ENCODE measurements around the gene DHCR7. TPM values are rescaled to one million over a fixed set of nuclear protein-coding genes. Genes with fewer than 3 reads are reported as not detected.

Gene DHCR7
- total and polyA plus RNA-seq, 2 experiments from 2014 or later: 84.0 to 166 TPM

DNA sequence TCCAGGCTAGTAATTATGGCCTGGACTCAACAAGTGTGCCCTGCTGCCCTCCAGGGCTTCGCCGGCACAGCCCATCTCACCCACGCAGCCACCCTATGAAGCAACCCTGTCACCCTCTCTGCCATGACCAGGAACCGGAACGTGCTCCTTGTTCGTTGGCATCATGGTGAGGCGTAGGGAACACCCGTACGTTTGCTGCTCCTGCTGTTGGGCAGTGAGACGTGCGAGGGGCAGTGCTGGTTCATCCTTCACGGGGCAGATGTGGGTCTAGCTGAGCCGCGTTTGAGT lies 25.5 kb upstream of the DHCR7 start (continued):
- no peak for TF ChIP-seq STAT1 (IDR thresholded peaks at IDR 0.05; ENCODE audit: unreplicated experiment)
- no peak for TF ChIP-seq CTCF (conservative IDR thresholded peaks at IDR 0.05; ENCODE audit: low read depth in 2 of 2)
- TF ChIP-seq NANOG (IDR thresholded peaks at IDR 0.05; ENCODE audit: borderline replicate concordance): no peak
- no peak for TF ChIP-seq CREB1 (CRISPR knock-in tag; IDR thresholded peaks at IDR 0.05; ENCODE audit: low read depth)
- TF ChIP-seq ZNF331 (CRISPR knock-in tag; IDR thresholded peaks at IDR 0.05; ENCODE audit: low read depth): no peak
- TF ChIP-seq POLR2AphosphoS5 (IDR thresholded peaks at IDR 0.05; ENCODE audit: low read depth): no peak
- TF ChIP-seq ZNF114 (CRISPR knock-in tag; IDR thresholded peaks at IDR 0.05): no peak
- TF ChIP-seq EZH2 (IDR thresholded peaks at IDR 0.05; ENCODE audit: low read depth, unreplicated experiment): no peak

GRCh38 chr11:71472941-71473792 lies 25.0 kb upstream of the DHCR7 start:
- H3K4me3 ChIP-seq: no peak overlapping the region
- no peaks in the 10 kb centered on the region for H3K79me2 ChIP-seq (replicated peaks; ENCODE audit: insufficient read depth)
- no peak for ATAC-seq
- H2AFZ ChIP-seq: no peak overlapping the region
- TF ChIP-seq CTCF (conservative IDR thresholded peaks at IDR 0.05; ENCODE audit: low read depth in 2 of 2): no peak
- TF ChIP-seq NANOG (IDR thresholded peaks at IDR 0.05; ENCODE audit: borderline replicate concordance): no peak
- H3K4me1 ChIP-seq (ENCODE audit: insufficient read depth): no peaks in the 10 kb centered on the region
- no peaks in the 10 kb centered on the region for H3F3A ChIP-seq (replicated peaks; ENCODE audit: low read depth)
- H3K27me3 ChIP-seq (ENCODE audit: insufficient read depth): no peaks in the 10 kb centered on the region
- Mint-ChIP-seq H3K36me3 (ENCODE audit: low read depth) (peaks cover 55% of the 10 kb centered on the region), H3K27me3 (ENCODE audit: insufficient read depth, low read depth, poor library complexity) (peaks cover 4% of the 10 kb centered on the region), H3K4me1 (peaks cover 16% of the 10 kb centered on the region), H3K27ac (no peak overlapping the region; the same call in 1 of the 2 replicates), H3K9me3 (peaks cover 18% of the 10 kb centered on the region), H3K4me3 (no peak overlapping the region)
- no peaks in the 10 kb centered on the region for H3K9me2 ChIP-seq (ENCODE audit: insufficient read depth)
- H3K4me2 ChIP-seq: no peak overlapping the region
- H3K36me3 ChIP-seq (ENCODE audit: insufficient read depth): peaks cover 10% of the 10 kb centered on the region; the same call in 1 of the 2 replicates
- no peaks in the 10 kb centered on the region for H4K20me1 ChIP-seq (replicated peaks; ENCODE audit: insufficient read depth)
- no peak for DNase-seq (ENCODE audit: low spot score)
- H3K27ac ChIP-seq (ENCODE audit: low read depth): no peak overlapping the region

- Histone ChIP-seq H3K4me3 (no peak overlapping the region), H3K4me2 (no peak overlapping the region), H3F3A (replicated peaks; ENCODE audit: low read depth) (no peaks in the 10 kb centered on the region), H3K36me3 (ENCODE audit: insufficient read depth) (peaks cover 16% of the 10 kb centered on the region; the same call in 1 of the 2 replicates), H3K79me2 (replicated peaks; ENCODE audit: insufficient read depth) (no peaks in the 10 kb centered on the region), H3K9me2 (ENCODE audit: insufficient read depth) (no peaks in the 10 kb centered on the region), H4K20me1 (replicated peaks; ENCODE audit: insufficient read depth) (no peaks in the 10 kb centered on the region), H3K27me3 (ENCODE audit: insufficient read depth) (no peaks in the 10 kb centered on the region), H3K27ac (ENCODE audit: low read depth) (no peak overlapping the region), H2AFZ (no peak overlapping the region), H3K4me1 (ENCODE audit: insufficient read depth) (no peaks in the 10 kb centered on the region)
- Mint-ChIP-seq H3K4me3 (no peak overlapping the region), H3K9me3 (peaks cover 24% of the 10 kb centered on the region), H3K27me3 (ENCODE audit: insufficient read depth, low read depth, poor library complexity) (peaks cover 4% of the 10 kb centered on the region), H3K36me3 (ENCODE audit: low read depth) (peaks cover 61% of the 10 kb centered on the region), H3K4me1 (peaks cover 10% of the 10 kb centered on the region), H3K27ac (no peak overlapping the region; the same call in 1 of the 2 replicates)
- DNase-seq (ENCODE audit: low spot score) (no peak), ATAC-seq (no peak)
- TF ChIP-seq ZNF331 (CRISPR knock-in tag; IDR thresholded peaks at IDR 0.05; ENCODE audit: low read depth) (no peak), EZH2 (IDR thresholded peaks at IDR 0.05; ENCODE audit: low read depth, unreplicated experiment) (no peak)
- TF ChIP-seq, protein P1, sequence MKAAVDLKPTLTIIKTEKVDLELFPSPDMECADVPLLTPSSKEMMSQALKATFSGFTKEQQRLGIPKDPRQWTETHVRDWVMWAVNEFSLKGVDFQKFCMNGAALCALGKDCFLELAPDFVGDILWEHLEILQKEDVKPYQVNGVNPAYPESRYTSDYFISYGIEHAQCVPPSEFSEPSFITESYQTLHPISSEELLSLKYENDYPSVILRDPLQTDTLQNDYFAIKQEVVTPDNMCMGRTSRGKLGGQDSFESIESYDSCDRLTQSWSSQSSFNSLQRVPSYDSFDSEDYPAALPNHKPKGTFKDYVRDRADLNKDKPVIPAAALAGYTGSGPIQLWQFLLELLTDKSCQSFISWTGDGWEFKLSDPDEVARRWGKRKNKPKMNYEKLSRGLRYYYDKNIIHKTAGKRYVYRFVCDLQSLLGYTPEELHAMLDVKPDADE (IDR thresholded peaks at IDR 0.05): no peak
Measured at GRCh38 chr11:71472357-71472885, 24.2 kb upstream of the DHCR7 start.

All from GM23338 (cell line).